NCI-H1105 treated with DMSO at 0.1 percent for 48 hours (cell line): Measurements from ENCODE around the gene ZDHHC1.

Source experiments
- DNase-seq: peaks from one replicate; lab custom pipeline; 2025; lab: John Stamatoyannopoulos, UW

ZDHHC1 gene

DNA sequence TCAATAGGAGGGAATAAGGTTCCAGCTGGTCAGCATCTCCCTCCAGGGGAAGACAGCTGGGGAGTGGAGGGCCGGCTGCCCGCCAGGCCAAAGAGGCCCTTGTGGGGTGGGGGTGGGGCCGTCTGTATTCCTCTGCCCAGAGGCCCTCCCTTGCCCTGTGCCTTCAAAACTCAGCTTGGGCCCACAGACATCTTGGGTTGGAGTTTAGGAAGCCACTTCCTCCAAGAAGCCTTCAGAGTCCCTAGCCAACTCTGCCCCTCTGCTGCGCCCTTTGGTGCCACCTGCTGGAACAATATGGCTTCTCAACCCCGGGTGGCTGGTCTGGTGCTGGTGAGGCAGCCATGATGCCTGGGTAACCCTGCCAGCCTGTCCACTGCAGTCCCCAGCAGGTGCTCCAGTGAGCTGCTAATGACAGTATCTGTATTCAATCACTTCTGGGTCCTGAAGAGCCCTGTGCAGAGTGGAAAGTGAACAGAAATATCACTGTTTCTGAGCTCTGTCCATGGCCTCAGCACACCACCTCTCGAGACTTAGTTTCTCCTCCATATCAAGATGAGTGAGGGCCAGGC, 31.3 kb upstream of the ZDHHC1 start:
- no peak for DNase-seq

DNA sequence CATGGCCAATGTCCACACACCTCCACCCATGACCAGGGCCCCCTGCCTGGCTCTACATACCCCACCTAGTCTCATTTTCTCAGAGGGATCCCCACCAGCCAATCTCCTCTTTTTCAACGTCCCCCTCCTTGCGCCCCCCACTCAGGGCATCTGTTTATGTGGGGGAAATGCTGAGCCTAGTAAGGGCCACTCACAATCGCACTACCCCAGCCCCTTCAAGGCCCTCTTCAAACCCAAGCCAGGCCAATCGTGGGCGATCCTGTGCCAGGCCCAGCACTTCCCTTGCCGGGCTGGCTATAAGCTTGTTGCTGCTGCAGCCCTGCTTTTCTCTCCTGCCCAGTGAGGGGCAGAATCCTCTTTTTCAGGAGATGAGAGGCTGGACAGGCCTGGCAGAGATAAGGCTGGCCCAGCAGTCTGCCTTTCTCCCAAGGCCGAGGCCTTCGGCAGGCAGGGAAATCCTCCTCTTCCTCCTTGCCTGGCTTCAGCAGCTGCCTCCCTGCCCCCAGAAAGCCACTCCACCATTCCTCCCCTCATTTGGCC, 30.8 kb upstream of the ZDHHC1 start:
- no peak for DNase-seq

DNA sequence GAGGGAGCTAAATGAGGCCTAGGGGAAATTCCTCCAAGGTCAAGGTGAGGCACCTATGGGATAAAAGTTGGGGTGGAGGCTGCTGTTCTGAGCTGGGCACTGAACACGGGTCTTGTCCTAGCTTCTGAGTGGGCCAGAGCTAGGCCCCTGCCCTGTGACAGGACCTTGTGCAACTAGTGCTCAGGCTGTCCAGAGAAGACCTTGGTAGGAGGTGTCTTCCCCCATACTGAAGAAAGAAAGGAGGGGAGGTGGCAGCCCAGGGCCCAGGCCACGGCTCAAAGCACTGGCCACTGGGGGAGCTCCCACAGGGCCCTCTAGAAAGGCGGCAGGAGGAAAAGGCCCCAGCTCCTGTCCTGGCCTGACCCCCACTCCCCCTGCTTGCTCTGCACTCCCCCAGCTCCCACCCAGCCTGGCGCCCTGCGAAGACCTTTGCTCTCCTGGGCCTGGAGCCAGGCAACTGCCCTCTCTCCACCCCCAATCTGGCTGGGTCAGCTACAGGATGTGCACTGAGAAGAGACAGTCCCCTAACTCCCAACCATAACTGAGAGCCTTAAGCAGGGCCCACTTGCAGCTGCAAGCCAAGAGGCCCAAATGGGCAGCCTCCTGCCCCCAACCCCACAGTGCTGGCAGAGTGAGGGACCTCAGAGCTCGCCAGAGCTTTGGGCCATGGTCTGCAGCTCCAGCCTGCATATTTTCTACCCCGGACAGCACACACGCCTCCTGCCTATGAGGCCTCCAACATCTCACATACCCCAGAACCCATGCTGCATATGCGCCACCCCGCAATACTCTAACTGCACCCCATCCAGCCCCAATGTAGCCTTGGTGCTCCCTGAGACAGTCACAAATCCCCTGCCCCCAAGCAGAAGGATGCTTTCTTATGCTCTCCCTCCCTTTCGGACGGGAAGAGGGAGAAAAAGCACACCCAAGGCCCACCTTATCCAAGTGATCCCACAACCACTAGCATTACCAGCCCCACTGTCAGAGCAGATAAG, 29.9 kb upstream of the ZDHHC1 start:
- no peak for DNase-seq

DNA sequence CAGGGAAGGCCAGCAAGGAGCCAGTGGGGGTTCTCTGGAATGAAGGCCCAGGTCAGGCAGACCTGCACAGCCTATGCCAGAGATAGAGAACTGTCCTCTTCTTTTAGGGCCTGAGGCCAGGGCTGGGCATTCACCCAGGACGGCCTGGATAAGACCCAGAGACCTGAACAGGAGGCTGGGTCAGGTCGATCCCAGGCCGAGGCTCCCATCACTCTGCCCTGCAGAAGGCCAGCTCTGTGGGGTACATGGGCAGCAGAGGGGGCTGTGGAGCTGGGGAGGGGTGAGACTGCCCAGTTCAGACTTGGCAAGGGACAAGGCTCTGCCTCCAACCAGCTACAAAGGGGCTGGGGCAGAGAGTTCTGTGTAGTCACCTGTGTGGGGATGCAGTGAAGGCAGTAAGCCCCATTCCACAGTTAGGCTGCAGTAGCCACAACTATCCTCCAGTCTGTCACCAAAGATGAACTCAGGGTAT, 29.2 kb upstream of the ZDHHC1 start:
- no peak for DNase-seq

DNA sequence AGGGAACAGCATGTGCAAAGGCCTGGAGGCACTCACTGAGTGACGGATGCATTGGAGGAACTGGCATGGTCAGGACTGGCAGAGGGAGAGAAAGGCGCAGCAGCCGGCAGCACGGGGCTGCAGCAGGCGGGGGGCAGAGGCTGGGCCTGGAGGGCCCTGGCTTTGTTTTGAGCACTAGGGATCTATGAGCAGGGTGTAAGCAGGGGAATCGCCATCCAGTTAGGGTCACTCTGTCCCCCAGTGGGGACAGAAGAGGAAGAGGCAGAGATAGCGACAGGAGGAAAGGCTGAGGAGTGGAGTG, 28.8 kb upstream of the ZDHHC1 start:
- DNase-seq, result no peak

DNA sequence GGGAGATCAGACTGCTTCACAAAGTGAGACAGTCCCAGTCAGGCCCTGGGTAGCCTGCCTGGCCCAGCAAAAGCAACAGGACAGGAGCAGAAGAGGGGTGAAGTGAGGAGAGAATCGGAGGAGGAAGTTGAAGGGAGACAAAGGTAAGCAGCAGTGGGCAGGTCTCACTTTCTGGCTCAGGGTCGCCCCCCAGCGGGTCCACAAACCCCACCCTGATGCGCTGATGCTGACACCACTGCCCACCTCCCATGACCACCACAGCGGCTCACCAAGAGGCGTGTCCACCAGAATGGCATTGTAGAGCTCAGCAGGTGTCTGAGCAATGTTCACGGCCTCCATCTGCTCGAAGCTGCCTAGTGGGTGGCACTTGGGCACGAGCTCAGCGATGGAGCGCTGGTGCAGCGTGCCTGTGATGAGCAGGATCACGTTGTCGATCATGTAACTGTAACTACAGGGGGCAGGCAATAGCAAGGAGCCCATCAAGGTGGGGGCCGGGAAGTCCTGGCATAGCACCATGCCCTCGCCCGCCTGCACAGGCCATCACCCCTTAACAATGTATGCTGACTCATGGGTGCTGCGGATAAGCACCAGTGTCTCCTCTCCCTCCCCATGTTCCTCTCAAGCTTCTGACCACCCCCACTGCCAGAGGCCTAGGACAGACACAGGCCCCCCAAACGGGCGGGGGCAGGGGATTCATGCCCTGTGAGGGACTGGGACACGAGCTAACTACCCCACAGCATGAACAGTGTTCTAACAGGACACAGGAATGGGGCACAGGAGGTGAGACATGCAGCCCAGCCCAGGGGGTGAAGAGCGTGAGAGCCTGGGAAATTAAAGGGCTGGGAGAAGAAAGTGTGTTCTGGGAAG, 28.2 kb upstream of the ZDHHC1 start:
- DNase-seq, result no peak

DNA sequence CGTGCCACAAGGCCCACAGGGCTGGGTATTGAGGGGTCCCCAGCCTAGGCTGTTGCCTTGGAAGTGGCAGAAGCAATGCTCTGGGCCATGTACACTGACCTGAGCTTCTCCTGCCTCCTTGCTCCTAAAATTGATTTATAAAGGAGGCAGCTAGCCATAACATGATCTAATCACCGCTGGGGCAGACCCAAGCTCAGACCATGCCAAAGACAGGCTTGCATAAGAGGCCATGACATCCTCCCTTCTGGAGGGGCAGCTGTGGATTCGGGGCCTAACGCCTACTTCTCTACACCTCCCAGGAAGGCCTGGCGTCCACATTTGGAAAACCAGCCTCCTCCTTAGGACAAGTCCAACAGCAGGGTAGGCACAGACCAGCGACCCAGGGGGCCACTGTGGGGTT, 27.0 kb upstream of the ZDHHC1 start:
- DNase-seq, result no peak

DNA sequence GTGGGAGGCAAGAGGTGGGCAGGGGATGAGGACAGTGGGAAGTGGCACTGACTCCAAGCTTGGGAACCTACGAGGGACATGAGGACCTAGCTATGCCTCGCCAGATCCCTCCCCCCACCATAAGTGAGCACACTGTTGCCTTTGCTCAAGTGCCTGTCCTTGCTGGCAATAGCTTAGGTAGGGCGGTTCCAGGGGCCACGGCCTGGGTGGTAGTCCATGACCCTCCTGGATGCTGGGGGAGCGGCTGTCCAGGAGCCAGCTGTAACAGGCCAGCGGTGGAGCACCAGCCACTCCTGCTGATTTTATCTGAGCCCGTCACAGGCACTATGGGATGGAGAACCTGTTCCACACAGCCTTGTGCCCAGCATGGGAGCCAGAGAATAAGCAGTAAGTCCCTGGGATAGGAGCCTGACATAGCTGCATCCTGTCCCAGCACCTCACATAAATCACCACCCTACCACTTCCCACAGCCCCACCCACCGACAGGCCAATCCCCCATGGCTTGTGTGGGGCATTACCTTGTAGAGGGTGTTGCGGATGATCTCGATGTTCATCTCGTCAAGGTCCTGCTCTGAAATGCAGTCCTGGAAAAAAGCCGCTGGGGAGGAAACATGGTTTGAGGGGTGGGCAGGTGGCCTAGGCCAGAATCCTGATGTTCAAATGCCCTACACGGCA, 26.4 kb upstream of the ZDHHC1 start:
- no peak for DNase-seq

DNA sequence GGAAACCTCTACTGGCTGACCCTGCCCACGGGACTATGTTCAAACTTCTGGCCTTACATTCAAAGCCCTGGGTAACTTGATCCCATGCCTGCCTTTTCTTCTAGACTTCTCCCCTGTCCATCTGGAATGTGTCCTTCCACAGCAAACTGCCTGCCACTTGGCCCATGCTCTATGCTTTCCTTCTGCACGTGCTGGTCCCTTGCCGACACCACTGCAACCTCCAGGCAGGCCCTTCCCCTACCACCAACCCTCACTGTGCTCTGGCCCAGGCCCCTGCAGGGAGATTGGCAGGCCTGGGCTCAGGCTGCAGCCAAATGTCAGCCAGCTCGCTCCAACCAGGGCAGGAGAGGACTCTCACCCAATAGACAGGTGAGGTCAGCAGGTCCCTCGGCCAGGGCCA, 25.6 kb upstream of the ZDHHC1 start:
- no peak for DNase-seq

DNA sequence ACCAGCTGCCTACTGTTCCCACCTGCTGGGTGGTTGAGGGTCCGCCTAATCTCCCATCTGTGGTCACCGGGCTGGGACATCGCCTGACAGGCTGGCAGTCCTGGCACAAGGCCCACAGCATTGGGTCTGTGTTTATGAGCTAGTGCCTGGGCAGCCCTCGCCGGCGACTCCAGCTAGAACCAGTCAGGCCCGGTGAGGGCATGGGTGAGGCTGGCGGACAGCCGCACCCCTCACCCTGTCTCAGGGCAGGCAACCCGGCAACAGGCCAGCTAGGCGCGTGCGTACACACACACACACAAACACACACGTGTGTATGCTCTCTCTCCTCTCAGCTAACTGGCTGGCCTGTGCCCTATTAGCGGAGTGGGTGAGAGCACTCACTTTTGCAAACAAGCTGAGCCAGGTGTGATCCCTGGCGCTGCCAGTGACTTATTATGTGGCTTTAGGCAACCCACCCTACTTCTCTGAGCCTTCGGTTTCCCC, 25.0 kb upstream of the ZDHHC1 start:
- peak; percentile 85 for DNase-seq

DNA sequence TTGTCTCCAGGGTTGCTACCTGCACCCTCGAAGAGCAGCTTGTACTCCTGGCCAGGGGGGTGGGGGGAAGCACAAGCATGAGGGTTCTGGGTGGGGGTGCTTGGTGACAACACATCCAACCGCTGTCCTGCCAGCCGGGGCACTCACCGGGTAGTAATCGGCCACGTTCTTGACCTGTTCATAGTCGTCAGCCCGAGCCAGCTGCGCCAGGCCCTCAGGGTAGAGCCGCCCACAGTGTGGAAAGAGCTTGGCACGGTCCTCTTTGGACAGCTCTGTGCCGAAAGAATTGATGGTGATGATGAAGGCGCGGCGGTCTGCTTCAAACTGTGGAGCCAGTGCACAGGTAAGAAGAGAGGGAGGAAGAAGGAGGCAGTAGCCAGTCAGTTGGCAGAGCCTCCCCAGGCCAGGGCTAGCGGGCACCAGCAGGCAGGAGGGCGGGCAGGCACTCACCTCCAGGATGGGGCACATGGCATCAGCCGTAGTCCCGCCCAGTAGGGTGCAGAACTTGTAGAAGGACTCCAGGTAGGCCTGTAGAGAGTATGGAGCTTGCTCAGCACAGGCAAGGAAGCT, 22.6 kb upstream of the ZDHHC1 start:
- no peak for DNase-seq

DNA sequence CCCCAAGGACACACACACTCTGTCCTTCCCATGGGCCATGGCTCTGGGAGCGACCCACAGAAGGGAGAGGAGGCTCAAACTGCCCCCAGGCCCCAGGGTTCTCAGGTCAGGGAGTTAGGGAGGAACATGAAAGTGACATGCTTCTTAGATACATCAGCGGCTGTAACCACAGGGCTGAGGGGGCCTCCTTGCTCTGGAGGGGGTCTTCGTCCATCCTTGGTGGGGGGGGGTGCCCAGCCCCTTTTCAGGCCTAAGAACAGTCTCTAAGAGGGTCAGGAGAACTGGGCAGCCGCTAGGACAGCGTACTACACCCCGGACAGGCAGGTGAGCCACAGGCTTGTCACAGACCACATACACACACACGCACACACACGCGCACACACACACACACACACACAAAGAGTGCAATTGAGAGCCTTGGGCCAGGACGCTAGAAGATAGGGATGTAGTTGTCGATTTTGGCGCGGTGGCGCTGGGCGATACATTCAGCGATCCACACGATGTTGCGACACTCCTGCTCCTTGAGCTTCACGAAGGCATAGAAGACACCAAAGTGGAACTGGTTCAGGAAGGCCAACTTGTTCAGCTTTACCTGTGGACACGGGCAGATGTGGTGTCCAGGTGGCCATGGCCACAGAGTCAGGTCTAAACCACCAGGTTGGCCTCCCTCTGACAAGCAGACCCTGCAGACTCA, 22.0 kb upstream of the ZDHHC1 start:
- DNase-seq, result no peak

DNA sequence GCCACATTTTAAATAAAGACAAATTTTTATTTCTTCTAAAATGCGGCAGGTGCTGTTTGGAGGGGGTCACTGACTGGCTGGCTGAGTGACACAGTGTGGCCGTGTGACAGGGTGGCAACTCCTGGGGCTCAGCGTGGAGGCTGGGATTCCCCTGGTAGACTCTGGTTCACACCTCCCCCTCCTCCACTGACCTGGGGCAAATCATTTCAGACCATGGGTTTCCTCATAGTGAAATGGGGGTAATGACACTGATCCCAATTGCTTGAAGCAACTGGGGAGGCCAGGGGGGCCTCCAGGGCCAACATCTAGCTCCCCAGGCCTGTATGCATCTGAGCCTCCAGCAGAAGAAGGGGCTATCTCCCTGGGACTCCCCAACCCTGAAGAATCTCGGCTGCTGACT, 21.2 kb upstream of the ZDHHC1 start:
- no peak for DNase-seq

DNA sequence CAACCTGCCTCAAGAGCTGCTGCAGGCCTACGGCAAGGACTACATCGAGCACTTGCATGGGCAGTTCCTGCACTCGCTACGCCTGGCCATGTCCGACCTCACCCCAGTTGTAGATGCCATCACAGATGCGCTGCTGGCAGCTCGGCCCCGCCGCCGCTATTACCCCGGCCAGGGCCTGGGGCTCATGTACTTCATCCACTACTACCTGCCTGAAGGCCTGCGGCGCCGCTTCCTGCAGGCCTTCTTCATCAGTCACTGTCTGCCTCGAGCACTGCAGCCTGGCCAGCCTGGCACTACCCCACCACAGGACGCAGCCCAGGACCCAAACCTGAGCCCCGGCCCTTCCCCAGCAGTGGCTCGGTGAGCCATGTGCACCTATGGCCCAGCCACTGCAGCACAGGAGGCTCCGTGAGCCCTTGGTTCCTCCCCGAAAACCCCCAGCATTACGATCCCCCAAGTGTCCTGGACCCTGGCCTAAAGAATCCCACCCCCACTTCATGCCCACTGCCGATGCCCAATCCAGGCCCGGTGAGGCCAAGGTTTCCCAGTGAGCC, 20.4 kb upstream of the ZDHHC1 start:
- no peak for DNase-seq

DNA sequence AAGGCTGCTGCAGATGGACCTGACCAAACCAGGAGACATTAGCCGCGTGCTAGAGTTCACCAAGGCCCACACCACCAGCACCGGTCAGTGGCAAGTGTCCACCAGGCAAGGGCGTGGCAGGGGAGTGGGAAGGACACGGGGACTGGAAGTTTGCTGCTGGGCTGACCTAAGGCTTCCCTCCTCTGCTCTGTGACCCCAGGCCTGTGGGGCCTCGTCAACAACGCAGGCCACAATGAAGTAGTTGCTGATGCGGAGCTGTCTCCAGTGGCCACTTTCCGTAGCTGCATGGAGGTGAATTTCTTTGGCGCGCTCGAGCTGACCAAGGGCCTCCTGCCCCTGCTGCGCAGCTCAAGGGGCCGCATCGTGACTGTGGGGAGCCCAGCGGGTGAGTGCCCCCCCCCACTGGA, 19.5 kb upstream of the ZDHHC1 start:
- DNase-seq, result no peak

DNA sequence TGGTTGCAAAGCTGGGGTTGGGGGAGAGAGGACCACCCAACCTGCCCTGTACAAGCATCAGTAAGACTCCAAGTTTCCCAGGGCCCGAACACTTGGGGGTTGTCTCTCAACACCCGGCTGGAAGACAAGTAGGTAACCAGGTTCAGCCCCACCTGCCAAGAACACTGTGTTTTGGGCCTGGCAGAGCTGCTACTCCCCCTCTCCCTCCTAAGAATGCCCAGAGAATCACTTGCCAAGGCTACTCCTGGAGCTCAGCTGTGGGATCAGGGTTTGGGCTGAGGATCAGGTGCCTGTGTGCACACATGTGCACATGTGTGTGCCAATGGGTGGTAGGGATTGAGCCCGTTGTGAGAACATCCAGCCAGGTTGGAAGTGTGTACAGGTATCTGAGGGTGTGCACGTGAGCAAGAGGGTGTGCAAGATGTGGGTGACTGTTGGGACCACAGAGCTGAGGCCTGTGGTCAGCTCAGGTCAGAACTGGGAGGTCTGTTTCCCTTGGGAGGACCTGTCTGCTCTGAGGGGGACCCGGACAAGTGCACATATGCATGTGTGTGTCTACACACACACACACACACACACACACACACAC, 16.9 kb upstream of the ZDHHC1 start:
- no peak for DNase-seq

DNA sequence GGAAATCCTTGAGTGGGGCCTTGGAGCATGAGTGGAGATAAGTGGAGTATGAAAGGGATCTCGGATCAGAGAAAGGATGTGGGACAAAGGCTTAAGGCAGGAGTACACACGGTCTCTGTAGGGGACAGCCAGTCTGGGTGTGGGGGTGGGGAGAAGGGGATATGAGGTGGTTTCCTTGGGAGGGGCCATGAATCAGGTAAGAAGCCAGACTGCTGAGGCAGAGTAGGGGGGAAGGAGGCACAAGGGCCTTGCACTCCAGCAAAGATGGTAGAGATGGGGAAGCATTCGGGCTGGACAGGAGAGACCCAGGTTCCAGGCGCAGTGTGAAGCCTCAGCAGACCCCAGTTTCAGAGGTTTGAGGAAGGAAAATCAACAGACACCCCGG, 16.2 kb upstream of the ZDHHC1 start:
- DNase-seq, result no peak

DNA sequence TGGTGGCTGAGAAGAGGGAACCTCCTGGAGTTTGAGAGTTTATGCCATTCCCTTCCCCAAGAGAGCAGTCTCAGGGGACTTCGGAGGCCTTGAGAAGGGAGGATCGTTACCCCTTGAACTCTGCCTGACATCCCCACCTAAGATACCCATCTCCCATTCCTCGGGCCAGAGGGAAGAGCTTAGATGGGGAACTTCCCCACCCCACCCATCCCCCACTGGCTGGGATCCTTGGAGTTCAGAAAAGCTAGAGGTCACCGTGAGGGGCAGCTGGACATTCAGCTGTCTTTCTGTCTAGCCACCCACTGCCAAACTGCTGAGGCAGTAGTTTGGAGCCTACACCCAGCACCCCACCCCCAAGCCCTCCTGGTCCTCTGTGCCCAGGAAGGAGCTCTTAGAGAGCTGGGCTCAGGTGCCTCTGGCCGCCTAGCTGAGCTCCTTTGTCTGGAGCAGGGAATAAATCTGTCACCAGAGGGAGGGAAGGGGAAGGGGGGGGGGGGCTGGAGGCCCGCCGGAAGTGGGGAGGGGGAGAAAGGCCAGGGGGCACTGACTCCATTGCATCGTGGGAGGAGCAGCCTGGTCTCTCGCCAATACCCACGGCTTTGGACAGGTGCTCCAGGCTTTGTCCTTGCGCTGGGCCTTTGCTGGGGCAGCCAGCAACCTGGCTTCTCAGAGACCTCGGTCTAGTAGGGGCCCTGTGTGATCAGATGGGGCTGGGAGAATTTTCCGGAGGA, 15.7 kb upstream of the ZDHHC1 start:
- no peak for DNase-seq
